AG20443 (cell line): ENCODE data around the gene CTNNA3.

Source experiments
- DNase-seq: peaks from one replicate; pipeline ENCODE4 v3.0.0; 2012; ENCODE audit warnings: low spot score, mixed read lengths

Gene CTNNA3

DNA sequence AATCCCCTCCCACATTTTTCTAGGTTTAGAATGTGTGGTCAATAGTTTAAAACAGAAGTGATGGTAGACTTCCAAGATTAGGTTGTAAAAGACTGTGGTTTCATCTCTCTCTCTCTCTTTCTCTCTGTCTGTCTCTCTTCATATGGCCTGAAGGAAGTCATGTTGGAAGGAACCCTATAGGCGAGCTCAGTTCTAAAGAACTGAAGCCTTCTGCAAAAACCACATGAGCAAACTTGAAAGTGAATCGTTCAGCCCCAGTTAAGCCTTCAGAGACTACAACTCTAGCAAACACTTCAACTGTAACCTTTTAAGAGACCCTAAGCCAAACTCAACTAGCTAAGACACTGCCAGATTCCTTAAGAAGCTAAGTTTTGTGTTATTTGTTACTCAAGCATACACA, 1477.7 kb downstream of the CTNNA3 start:
- DNase-seq, result no peak

DNA sequence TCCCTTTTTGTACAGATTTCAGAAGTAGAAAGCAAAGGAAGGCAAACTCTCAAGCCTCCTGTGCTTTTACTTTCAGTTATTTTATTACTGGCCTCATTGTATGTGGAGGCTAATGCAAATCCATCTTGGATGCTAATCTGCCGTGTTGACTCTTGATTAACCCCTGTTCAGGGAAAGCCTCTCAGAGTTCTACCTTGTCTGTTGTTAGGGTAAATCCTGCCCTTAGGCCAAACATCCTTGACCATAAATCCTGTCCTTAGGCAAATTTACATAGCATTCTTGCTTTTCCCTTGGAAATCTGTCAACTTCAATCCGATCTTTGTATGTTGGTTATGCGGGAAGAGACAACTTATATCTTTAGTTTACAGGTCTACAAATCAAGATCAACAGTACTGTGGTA, 1480.1 kb downstream of the CTNNA3 start:
- no peak for DNase-seq

DNA sequence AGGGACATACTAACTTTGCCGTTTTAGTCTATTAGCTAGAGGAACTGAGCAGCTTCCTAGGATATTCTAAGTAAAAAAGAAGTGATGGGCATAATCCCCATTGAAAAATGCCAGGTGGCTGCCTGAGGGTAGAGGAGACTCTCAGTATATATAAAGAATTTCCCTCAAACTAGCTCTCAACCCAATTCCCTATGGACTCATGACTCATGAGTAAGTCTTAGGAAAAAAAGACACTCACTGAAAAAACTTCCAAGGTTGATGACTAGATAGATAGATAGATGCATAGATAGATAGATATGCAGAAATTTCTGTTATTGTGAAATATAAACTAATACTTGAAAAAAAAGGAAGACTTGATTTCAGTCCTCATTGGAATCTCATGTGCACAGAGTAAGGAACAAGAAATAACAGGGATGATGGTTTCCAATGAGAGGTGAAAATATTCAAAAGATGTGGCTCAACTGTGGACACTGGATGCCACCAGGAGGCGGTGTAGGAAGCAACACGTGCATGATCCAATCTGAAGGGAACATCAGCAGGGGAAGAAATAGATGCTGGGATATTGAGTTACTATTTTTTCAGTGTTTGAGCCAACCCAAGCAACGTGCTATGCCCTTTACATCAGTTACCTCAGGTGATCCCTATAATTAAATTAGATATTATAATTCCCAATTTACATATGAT, 1481.1 kb downstream of the CTNNA3 start:
- no peak for DNase-seq

DNA sequence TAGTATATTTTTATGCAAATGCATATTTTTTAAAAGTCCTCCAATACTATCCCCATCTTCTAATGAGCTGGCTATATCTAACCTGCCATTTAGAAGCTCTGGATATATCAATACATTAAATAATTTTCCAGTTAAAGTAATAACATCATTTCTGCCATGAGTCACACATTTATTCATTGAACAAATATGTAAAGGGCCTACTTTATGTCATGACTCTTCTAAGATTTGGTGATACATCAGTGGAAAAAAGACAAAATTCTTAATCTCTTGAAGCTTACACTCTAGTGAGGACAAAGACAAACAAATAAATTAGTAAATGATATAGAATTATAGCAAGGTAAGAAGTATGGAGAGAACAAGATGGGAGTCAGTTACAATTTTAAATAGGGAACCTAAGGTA, 1487.0 kb downstream of the CTNNA3 start:
- no peak for DNase-seq

DNA sequence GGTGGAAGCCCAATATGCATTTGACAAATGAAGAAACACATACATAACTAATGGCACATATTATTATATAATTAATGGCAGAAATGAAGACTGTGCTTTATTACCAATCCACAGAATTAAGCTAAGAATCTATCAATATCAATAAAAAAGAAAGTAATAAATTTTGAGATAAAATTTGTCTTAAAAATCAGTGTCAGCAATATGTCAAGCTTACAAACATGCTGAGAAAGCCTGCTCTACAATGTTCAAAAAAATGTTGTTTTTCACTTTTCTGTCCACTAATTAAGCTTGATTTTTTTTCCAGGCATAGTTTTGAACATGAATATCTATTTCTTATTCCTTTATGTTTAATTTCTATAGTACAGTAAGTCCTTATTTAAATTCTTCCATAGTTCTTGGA, 1491.2 kb downstream of the CTNNA3 start:
- no peak for DNase-seq

DNA sequence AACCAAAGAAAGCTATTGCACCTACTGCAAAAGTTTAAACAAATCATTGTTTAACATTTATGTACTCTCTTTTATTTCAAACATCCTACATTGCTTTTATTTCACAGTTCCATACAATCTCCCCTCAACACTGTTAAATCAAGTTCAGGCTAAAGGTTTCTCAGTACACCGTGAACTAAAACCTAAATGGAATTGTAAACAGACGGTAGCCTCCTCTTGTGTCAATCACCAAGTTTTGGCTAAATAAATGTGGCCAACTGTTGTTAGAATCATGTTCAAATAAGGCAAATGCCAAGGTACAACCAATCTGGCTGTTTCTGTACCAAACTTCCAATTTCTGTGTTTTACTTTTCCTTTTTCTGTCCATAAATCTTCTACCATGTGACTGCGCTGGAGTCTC, 1493.9 kb downstream of the CTNNA3 start:
- no peak for DNase-seq

DNA sequence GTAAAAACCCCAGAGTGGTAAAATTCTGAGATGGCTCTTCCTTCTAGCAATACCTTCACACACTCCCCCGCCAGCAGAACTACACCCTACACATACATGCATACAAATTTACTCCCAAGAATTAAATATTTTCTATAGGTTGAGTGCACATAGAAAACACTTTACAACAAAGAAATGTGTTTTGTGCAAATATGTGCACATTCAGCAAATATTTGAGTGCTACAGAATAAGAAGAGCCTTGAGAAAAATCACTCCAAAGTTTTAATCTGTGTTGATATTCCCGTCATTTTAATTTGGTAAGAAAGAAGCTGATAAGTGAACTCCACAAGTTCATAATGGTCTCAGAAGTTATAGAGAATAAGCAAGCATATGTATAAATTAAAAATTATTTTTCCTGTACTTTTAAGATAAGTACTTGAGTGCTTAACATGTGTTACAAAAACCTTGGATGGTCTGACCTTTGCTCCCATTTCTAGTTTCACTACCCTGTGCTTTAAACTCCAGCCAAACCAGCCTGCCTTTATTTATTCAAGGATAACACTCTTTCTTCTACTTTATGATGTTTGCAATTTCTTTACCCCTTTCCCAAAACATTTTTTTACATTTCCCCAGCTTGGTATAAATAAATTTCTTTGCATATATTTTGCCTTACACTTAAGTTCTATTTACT, 1503.7 kb downstream of the CTNNA3 start:
- DNase-seq, result no peak

DNA sequence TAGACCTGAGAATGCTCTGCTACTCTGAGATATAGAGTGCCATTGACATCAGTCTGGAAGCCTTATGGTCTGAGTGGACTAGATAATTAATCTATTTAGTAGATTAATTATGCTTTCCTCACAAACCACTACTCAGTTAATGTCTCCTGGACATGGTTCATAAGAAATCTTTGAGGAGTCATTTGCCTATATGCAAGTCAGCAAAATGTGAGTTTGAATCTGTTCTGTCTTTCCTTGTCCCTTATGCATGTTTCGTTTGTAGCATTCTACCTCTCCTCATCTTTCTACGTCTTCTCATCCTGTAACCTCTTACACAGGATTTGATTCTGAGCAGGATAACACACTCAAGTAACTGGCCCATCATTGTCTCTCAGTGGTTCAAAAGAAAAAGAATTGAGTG, 1505.6 kb downstream of the CTNNA3 start:
- DNase-seq, result no peak

DNA sequence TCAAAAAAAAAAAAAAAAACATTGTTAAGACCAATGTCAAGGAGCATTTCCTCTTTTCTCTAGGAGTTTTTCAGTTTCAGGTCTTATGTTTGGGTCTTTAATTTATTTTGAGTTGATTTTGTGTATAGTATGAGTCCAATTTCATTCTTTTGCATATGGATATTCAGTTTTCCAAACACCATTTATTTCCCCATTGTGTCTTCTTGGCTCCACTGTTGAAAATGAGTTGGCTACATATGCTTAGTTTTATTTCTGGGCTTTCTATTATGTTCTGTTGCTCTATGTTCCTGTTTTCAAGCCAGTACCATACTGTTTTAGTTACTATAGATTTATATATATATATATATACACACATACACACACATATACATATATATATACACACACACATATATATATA, 1506.7 kb downstream of the CTNNA3 start:
- DNase-seq, result no peak

DNA sequence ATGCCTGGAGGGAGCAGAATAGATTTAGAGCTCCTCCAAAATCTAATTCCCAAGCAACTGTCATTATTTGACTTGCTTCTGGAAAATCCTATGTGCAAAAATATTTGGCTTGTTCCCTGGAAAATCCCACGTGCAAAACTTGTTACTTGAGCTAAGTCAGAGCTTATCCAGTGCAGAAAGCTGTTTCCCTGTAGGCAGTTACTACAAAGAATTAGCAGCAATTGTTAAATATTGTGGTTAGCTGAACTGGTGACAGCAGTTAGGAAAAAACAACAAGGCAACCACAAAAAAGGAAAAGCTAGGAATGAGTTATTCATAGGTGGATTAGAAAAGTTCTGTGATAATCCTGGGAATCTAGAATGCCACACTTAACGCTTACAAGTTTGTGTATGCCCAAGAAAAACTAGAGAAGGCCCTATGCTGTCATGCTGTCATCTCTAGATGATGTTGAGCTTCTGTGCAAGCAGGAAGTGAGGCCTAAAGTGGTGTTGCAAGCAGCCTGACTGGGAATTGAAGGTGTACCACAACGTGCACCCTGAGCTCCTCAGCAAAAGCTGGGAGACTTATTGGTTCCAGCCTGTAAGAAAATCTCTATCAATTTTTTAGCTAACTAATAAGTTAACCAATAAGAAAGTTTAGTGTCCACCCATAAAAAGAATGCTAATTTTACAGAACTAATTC, 1508.8 kb downstream of the CTNNA3 start:
- DNase-seq, result no peak

DNA sequence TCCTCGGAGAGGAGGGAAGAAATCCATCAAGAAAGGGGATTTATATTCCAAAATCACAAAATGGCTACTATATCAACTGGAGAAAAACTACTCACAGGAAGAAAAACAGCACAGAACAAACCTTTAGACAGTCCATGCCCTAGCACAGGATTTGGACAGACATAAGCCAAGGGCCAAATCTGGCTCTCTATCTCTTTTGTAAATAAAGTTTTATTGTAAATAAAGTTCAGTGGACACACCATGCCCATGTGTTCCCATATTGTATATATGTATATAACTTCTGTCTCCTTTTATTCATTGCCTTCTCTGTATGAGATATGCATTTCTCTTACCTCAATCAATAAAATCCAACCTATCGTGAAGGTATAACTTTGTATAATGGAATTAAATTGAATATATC, 1513.0 kb downstream of the CTNNA3 start:
- DNase-seq, result no peak

DNA sequence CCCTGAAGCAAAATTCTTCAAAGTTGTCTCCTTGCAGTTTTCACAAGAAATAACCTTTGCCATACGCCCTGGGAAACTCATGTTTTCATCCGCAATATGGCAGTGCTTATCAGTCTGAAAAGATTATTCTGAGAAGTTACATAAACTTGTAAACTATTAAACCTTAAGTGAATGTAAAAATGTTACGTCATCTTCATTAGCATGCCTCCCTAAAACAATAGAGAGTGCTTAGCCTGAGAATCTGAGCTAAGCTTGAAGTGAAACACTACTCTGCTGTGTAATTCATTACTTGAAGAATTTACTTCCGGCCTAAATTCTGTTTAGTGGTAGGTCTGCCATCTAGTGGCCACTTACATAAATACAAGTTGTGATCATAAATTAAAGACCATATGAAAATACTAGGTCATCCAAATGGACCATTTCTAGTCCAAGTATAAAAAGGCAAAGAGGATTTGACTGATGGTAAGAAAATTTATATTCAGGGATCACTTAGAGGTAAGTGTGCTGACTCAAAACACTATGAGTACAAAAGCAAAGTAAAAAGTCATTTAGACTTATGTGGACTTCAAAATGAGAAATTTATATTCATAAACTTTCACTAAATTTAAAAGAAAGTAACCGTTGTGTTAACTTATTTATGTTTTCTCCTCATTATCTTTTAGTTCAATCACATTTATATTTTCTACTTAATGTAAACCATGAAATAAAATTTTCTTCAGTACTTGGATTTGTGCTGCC, 1515.2 kb downstream of the CTNNA3 start:
- peak; percentile 55 for DNase-seq

DNA sequence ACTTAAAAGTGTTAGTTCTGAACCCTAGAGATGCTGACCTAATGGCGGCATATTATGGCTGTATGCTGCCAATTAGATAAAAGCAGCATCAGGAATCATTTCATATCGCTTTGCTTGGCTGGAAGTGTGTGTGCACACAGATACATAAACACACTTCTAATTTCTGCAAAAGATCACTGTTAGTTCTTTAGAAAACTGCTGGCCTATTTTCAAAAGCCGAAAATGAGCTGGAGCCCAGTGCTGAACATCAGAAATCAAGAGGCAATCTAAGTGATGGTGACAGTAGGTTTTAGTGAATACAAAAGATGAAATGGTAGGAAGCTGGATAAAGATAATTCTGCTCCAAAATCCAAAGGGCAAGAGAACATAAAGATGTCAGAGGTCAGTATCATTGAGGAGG, 1516.0 kb downstream of the CTNNA3 start:
- no peak for DNase-seq

DNA sequence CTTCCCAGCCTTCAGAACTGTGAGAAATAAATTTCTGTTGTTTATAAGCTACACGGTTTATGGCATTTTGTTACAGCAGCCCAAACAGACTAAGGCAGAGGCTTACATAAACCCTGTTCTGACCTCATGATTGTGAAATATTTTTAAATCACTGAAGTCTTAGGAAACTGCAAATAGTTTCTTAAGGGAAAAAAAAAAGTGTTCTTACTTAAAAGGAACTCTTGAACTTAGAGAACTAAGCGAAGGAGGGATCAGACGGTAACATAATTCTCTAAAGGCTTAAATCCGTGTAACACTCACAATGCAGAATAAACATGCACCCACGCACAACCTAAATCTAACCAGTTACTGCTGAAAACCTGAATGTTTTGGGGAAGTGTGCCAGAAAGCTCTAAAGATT, 1519.2 kb downstream of the CTNNA3 start:
- DNase-seq, result no peak

DNA sequence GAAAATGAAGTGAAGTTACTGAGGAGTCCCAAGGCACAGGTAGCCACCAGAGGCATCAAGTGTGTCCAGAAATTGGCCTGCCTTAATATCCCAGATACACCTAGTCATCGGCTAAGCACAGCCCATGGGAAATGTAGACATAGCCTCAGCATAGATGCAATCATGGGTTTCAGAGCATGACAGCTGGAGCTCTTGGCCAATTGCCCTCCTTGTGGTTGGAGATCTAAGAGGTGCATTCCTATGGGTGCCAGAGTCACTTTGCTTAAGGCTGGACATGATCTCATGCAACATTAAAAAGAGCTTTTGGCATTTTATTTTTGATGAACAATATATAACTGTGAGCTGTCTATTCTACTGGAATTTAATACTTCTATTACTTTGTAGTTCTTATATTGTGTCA, 1528.2 kb downstream of the CTNNA3 start:
- no peak for DNase-seq

DNA sequence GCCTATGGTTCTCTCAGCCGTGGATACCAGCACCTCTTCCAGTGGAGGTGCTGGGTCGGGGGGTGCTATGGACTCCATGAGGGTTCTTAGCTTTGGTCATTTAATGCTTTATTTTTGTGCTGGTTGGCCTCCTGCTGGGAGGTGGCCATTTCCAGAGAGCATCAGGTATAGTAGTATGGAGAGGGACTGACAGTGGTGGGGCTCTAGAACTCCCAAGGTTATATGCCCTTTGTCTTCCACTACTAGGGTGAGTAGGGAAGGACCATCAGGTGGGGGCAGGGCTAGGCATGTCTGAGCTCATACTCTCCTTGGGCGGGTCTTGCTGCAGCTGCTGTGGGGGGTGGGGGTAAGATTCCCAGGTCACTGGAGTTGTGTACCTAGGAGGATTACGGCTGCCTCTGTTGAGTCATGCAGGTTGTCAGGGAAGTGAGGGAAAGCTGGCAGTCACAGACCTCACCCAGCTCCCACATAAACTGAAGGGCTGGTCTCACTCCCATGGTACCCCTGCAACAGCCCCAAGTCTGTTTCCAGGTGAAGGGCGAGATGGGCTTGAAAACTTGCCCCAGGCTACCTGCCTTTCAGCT, 1533.3 kb downstream of the CTNNA3 start:
- no peak for DNase-seq

DNA sequence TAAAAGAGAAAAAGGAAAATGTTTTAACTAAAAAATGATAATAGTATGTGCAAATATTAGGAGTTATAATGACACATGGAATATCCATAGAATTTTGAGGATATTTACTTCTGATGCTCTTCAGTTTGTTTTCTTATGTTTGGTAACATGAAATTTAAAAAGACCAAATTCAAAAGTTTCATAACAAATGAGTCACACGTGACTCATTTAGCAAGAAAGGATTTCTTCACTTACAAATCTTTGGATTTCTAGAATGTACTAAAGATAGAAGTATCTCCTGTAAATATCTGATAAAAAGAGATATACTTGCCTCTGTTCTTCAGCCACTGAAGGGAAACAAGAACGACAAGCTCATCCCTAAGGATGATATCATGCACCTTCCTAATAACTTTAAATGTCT, 1544.6 kb downstream of the CTNNA3 start:
- DNase-seq, result no peak

DNA sequence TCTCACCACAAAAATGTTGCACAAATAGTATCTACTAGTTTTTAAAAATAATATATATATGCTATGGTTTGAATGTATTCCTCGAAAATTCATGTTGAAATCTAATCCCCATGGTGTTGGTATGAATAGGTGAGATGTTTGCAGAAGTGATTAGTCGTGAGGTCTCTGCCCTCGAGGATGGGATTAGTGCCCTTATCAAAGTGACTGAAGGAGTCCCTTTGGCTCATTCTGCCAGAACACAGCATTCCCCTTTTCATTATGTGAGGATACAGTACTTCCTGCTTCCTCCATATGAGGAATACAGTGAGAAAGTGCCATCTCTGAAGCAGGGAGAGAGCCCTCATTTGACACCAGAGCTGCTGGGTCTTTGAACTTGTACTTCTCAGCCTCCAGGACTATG, 1547.7 kb downstream of the CTNNA3 start:
- no peak for DNase-seq

DNA sequence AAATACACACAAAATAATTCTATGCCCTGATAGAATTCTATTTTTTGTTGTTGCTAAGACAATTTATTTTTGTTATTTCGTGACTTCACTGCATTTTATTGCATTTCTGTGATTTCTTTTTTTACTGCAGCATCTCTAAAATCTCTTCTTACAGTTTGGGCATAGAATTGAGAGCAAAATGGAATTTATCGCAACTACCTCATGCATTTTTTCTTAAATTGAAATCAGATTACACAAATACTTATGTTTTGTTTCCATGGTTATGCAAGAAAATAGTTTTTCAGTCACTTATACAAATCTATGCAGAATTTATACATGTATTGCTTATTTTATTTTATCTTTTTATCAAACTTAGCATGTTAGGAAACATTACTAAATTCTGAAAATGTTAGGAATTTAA, 1552.0 kb downstream of the CTNNA3 start:
- DNase-seq, result no peak

DNA sequence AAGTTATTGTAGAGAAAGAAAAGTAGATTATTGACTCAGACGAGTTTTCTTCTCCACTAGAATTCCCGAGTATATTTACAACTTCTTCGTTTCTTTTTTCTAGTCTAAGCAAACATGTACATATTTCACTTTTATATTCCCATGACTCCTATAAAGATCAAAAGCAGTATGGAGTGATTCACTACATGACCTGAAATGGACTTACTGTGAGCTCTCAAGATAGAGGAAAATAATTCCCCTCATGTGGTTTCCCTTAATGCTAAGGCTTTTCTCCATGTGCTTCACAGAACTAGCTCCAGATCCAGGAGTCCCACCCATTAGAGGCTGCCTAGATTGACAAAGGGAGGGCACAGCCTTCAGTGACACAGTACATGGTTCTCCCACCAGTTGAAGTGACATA, 1593.2 kb downstream of the CTNNA3 start:
- DNase-seq, result no peak

DNA sequence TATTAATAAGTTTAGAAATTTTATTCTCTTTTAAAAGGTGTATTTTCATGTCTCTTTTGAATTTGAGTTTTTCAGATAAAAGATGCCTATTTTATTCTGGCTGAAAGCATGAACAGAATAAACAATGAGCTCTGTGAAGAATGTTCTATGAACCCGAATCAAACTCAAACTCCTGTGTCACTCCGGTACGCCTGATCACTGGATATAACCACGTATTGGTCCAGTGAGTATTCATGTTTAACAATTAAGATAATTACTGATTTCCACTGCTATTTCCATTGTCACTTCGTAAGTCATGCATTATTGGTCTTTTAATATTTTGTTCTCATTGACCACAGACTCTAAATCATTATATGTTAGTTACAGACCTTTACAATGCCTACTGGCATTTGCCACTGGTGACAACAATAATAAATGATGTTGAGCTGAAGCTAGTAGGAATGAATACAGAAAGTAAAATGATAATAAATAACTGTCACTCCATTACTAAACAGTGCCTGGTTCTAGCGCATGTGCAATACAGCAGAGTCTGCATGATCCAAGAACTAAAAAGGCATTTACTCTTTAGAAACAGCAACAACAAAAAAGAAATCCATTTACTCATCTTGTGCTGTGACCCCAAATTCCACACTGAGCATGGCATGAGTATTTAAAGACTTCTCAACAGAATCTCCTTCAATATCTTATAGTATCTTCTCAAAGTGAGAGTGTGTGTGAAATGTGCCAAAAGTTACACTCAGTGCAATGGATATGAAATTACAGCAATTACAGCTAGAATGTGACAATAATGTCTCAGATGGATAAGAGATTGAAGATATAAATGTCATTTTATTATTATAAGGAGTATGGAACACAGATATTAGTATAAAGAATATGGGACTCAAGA, 1597.2 kb downstream of the CTNNA3 start:
- no peak for DNase-seq
